GM21723 (cell line): ENCODE data around the gene SYDE1.
A peak's percentile ranks its signal among the peaks of the same experiment; 100 is the strongest.

Experiments
- ATAC-seq: cut with Tn5 transposase; IDR thresholded peaks from one replicate; pipeline ENCODE4 v1.9.1; 2021; ENCODE audit warnings: mild to moderate bottlenecking, moderate library complexity; ENCODE audit not compliant: unreplicated experiment

The SYDE1 gene

DNA sequence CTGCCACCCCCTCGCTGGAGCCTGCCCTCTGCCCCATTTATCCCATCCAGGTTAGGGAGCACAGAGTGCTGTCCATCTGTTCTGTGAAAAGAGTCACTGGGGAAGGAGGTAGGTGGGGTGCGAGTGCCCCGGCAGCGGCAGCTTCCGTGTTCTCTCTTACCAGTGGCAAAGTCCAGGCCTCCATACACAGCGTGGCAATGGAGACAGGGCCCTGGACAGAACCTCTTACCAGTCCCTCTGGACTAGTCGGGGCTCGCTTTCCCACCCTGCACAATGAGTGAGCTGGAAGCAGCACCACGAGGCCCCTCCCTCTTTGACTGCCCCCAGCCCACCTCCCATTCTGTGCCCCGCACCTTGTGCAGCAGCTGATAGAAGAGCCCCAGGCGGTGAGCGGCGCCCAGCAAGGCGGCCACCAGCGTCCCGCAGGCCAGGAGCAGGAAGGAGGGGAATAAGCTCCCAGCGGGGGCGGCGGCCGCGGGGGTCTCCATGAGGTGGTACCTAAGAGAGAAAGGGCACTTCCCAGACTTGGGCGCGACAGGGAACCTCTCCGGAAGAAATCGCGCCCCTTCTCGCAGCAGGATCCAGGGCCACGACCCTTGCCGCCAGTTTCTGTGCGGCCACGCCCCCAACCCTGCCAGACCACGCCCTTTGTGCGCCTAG lies 17.5 kb downstream of the SYDE1 start:
- peak; percentile 5 for ATAC-seq

DNA sequence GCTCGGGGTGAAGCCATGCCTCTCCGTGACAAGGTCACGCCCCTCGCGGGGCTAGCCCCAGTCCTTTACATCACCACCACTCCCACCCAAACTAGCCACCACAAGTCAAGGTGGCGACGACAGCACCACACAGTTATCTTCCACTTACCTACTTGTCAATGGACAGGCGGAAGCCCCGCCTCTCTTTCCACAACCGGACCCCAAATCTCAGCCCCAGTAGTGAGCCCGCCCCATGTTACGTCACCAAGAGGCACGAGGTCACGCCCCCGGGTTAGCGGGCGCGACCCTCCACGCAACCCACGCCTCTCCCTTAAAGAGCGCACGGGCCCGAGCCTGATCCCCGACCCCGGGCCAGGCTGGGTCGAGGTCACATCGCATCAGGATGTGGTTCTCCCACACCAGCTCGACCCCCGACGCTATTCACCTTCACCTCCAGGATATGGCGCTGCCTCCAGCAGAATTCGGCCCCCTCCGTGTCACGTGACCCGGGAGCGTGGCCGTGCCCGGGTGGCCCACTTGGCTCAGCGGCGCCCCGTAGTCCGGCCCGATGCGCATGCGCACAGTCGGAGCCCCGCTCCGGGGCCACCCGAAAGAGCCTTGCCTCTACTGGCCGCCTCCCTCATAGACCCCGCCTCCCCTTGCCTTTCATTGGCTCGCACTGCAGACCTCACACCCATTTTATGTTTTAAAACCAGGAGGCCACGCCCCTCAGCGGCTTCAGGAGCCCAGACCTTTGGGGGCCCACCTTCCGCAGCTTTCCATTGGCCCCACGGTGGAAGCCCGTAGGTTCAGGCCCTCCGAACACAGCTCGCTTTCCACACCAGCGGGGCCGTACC lies 18.2 kb downstream of the SYDE1 start:
- peak; percentile 83 for ATAC-seq

DNA sequence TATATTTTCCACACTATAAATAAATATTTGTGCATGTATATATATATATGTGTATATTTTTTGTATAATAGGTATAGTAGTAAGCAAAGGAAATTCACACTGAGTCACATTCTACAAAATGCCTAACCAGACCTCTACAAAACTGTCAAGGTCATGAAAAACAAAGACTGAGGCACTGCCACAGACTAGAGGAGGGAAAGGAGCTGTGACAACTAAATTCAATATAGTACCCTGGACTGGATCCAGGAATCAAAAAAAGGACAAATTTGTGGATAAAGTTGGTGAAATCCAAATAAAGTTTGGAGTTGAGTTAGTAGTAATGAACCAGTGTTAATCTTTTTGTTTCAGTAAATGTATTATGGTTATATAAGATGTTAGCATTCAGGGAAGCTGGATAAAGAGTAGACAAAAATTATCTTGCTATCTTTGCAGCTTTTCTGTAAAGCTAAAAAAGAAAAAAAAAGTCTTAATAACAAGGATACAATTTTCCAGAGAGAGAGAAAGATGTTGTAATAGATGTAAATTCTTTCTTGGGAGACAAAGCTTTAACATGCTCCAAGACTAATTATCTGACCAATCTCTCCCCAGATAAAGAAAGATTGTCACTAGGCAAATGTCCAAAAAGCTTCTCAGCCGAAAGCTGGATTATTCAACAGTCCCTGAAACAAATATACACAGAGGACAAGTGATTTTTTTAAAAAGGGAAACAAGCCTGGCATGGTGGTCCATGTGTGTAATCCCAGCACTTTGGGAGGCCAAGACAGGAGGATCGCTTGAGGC lies 19.1 kb downstream of the SYDE1 start:
- ATAC-seq = no peak

DNA sequence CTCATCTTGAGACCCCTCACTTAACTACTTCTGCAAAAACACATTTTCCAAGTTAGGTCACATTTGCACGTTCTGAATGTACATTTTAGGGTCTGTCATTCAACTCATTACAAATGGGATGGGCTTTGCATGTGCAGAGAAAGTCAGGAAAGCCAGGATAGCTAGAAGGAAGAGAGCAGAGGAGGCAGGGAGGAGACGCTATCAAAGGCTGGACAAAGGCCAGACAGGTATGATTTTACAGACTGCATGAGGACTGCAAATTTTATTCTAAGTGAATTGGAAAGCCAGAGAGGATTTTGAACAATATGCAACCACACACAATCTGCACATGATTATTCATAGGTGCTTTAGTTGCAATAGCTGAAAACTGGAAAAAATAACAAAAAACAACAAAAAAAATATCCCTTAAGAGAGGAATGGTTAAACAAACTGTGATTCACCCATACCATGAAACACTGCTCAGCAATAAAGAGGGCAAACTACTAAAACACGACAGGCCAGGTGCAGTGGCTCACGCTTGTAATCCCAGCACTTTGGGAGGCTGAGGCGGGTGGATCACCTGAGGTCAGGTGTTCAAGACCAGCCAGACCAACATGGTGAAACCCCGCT lies 21.1 kb downstream of the SYDE1 start:
- ATAC-seq = no peak

DNA sequence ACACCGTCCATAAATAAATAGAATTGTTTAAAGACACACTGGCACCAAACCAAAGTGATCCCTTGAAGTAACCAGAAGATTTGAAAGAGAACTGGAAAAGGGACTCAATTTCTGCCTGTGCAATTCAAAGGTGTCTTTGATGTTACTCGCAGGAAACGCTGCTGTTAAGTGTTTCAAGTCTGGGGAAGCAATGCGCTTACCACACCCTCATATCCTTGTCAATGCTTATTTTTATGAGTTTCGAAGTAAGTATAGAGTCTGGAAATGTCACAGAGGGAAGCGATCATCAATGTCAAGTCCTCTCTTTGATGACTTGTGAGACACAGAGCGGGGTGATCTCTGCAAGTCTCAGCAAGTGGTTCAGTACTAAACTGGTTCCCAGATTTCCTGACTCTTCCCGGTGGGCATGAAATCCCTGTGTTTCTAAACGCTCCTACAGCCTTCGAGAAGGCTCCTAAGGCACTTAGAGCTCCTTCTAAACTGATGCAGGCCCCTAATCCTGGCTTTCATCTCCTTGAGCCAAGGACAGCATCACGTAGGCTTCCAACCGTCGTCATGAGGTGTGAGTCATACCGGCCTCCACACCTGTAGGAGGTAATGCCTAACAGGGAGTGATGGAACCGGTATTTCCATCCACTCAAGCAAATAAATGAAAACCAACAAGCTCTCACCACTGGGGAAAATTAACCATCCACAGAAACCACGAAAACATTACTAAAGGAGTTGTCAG lies 22.8 kb downstream of the SYDE1 start:
- no peak for ATAC-seq

DNA sequence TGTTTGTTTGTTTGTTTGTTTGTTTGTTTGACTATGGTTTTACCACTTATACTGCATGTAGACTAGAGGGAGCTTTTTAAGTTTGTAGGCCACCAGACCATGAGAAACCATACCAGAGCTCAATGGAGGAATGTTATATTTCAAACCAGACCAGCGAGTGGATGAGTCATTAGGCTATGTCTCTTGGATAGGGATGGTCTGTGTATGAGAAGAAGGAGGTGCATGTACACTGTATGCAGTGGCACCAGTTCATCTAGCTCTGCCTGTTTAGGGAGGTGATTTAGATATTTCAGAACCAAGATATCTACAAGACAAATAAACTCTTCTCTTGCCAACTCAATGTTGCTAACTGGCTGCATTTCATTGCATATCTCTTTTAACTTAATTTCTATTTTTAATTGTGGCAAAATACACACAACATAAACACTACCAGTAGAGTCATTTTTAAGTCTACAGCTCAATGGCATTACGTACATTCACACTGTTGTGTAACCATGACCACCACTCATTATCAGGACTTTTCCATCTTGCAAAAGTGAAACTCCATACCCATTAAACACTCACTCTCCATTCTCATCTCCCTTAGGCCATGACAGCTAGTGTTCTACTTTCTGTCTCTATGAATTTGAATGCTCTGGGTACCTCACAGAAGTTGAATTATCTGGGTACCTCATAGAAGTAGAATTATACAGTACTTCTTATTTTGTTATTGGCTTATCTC lies 29.2 kb downstream of the SYDE1 start:
- no peak for ATAC-seq

DNA sequence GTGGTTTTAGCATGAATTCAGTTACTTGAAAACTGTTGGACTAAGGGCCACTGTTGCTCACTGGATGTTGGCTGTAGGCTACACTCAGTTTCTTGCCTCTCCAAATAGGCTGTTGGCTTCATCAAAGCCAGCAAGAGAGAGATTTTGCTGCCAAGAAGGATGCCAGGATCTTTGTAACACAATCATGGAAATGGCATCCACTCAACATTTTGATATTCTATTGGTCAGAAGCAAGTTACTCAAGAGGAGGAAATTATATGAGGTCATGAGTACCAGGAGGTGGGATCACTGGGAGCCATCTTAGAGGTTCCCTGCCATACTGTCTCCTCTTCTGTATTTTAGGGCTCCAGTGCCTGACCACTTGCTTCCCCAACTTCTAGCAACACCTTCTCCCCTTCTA lies 30.6 kb downstream of the SYDE1 start:
- no peak for ATAC-seq

DNA sequence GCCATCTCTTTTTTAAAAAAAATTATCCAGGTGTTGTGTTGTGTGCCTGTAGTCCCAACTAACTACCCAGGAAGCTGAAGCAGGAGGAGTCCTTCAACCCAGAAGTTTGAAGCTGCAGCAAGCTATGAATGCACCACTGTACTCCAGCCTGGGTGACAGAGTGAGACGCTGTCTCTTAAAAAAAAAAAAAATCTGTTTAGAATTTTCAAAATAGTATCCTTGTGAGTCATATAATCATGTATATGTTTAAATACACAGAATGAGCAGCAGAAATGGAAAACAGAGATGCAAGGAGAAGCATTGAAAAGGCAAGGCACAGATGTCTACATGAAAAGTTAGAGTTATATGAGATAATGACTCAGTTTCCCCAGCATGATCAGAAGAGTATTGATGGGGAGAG lies 31.2 kb downstream of the SYDE1 start:
- no peak for ATAC-seq

DNA sequence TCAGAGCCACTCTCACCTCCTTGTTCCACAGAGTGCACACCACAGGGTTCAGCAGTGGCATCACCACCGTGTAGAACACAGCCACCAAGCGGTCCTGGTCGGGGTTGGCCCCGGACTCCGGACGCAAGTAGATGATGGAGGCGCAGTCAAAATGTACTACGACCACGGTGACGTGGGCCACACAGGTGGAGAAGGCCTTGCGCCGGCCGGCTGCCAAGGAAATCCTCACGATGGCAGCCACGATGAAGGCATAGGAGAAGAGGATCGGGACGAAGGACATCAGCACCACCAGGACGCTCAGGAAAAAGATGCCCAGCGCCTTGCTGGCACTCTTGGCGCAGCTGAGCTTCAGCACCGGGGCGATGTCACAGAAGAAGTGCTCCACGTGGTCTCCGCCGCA lies 33.9 kb downstream of the SYDE1 start:
- ATAC-seq = no peak

DNA sequence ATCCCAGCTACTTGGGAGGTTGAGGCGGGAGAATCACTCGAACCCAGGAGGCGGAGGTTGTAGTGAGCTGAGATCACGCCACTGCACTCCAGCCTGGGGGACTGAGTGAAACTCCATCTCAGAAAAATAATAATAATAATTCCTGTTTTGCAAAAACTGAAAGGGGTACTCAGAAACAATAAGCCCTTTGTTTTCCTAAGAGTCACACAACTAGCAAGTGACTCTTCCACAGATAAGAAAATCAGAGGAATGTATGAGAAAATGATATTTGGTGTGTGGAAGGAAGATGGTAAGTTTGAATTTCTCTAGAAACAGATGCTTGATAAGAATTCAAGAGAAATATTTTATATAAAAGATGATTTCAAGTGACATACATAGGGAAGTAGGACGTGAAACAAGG lies 35.1 kb downstream of the SYDE1 start:
- ATAC-seq = no peak

DNA sequence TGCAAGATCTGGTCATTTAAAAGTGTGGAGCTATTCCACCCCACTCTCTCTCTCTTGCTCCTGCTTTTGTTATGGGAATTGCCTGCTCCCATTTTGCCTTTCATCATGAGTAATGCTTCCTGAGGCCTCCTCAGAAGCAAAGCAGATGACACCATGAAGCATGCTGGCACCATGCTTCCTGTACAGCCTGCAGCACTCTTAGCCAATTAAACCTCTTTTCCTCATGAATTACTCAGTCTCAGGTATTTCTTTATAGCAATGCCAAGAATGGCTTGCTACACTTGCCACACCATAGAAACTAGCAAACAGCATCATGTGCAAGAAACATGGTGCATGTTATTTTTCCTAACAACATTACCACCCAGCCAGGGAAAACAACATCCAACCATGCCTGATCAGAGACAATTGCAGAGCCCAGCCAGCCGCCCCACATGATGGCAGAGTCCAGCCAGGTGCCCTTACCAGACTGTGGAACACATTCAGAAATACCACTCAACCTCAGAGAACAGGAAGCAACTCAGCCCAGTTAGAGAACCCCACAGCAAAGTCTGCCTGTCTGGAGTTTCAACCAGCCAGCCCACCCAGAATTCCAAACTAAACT lies 36.9 kb downstream of the SYDE1 start:
- no peak for ATAC-seq

DNA sequence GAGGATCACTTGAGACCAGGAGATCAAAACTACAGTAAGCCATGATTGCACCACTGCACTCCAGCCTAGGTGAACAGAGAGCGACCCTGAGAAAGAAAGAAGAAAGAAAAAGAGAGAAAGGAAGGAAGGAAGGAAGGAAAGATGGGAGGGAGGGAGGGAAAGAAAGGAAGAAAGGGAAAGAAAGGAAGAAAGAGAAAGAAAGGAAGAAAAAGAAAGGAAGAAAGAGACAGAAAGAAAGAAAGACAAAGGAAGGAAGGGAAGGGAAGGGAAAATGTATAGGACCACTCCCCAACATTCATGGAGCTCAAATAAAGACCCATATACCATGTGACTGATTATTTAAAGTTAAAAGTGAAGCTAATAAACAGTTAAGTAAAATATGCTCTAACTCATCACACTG lies 39.9 kb downstream of the SYDE1 start:
- ATAC-seq = no peak

DNA sequence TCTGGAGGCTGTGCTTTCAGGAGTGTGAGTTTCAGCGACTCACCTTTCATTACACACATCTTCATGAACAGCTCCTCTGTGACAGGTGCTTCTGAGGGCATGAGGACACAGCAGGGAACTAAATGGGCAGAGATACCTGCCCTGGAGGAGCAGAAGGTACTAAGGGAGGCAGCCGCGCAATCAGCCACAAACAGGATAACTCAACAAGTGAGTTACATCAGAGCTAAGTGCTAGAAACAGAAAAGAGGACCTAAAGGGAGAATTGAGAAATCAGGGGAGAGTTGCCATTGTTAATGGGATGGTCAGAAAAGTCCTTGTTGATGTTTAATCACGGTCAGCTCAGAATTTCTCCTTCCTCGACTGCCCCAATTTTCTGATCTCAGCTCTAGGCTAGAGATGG lies 42.5 kb downstream of the SYDE1 start:
- no peak for ATAC-seq

DNA sequence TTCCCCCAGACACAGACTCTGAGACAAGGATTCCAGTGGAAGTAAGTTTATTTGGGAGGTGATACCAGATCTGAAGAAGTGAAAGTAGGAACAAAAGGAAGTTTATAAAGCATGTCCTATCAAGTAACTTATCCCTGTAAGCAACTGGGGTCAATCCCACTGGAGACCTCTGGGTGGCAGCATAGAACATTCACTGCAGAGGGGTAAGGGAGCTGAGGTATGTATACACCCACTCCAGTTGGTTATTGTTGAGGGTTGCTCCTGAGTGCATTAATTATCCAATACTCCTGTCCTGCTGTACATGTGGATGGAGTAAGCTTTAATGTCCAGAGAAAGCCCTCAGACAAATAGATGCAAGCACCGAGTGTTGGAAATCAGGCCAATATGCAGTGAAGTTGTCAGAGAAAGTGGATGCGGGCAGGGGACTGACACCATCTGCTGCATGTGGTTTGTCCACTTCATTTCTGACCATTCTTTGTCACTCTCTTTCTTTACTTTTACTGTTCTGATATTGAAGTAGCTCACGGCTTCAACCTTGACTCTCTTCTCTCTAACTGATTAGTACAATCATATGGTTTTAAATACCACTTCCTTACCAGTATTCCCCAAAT lies 46.9 kb downstream of the SYDE1 start:
- ATAC-seq = no peak

DNA sequence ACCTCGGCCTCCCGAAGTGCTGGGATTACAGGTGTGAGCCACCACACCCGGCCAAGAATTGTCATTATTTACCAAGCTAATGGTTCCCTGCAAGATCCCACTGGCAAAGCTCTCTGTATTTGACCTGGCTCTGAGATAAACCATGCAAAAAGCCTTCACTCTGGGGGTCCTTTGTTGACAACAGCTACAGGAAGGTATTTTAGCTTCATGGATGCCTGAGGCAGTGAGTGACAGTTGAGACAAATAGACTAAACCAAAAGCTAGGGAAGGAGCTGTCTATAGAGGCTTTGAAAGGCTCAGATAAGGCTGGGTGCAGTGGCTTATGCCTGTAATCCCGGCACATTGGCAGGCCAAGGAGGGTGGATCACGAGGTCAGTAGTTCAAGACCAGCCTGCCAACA lies 48.1 kb downstream of the SYDE1 start:
- ATAC-seq = no peak

DNA sequence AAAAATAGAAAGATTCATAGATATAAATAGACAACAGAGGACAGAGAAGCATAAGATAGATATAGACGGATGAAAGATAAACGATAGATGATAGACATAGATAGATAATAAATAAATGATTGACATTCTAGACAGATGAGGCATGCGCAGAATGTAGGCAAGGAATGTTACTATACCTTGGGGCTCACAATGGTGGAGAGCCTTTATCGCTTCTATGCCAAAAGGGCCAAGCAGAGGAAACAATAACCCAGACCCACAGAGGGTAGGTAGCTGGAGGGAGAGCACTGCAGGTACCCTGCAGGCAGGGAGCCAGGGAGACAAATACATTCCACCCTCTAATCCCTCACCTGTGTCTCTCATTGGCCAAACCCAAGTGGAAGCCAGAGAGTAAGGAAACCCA lies 49.2 kb downstream of the SYDE1 start:
- no peak for ATAC-seq

DNA sequence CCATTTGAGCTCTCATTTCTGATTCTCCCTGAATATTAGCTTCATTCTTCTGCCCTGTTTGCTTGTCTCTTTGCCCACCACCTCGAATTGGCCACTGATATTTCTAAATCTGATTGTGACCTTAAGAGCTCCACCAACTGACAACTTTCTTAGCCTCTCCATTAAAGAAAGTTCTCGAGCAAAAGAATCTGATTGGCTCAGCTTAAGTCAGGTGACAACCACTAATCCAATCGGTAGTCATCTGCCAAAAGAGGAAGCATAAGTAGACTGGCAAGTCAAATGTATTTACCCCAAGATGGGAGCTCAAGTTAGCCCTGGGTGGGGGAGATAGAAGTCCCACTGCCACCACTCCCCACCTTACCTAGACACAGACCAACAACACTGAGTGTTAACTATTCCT lies 52.0 kb downstream of the SYDE1 start:
- no peak for ATAC-seq

DNA sequence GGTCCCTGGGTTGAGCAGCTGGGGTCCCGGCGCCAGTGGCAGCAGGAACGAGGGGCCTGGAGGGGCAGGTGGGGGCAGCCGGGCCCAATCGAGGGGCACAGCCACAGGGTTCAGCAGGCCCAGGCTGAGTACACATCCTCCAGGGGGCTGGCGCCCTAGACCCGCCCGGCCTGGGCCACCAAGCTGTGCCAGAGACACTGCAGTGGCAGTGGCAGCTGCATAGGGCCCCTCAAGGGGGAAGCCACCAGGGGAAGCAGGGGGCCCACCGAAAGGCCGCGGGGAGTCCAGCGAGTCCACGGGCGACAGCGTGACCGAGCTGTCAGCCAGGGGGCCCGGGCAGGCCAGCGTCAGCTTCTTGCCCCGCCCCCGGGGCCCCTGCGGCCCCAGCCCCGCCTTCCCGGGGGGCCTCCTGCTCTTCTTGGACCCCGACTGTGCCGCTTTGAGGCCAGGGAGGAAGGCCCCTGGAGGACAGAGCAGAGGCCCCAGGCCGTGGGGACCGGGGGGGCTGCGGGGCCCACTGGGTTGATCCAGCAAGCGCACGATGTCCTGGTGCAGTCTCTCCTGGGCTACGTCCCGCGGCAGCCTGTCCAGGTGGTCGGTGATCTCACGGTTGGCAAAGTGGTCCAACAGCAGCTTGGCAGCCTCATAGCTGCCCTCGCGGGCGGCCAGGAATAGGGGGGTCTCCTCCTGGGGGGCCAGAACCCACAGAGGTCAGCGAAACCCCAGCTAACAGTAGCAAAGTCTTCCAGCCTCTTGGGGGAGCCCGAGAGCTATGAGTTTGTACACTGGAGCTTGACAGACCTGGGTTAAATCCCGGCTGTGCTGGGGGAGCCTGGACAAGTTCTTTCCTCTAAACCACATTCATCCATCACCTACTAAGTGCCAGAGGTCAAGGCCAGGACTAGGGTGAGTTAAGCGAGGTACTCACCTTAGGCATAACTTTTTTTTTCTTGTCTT lies 54.1 kb downstream of the SYDE1 start:
- no peak for ATAC-seq
